ENCODE results near the gene UBAC1.

Gene UBAC1

GRCh38 chr9:135986605-135987004 lies 25.4 kb upstream of the UBAC1 start (continued):
- no peak for TF ChIP-seq ZNF518A (tag by site-specific recombination; conservative IDR thresholded peaks at IDR 0.05; ENCODE audit: low read depth)
- no peak for TF ChIP-seq ZNF10 (tag by site-specific recombination; IDR thresholded peaks at IDR 0.05)
- TF ChIP-seq FEZF1 (tag by site-specific recombination; IDR thresholded peaks at IDR 0.05), result no peak

- Histone ChIP-seq H3K4me1 (ENCODE audit: control insufficient read depth, insufficient read depth, low read length) (no peaks in the 10 kb centered on the region), H3K4me3 (ENCODE audit: low read depth, low read length) (no peak overlapping the region), H3K36me3 (ENCODE audit: control insufficient read depth in 2 of 2, insufficient read depth in 1 of 2, low read length in 2 of 2) (no peaks in the 10 kb centered on the region), H3K27ac (ENCODE audit: extremely low read depth, low read depth, low read length) (no peak overlapping the region), H3K9me3 (ENCODE audit: control insufficient read depth, insufficient read depth, low read depth, low read length) (no peaks in the 10 kb centered on the region)
- CTCF ChIA-PET, result interaction anchor here (0.6 to 1.6 kb wide), 3 partner anchors 12 to 546 kb away, joined by 3 to 4 read pairs (median 3); no protein-coding TSS in a partner anchor
- POLR2A ChIA-PET, result no interaction called here
- TF ChIP-seq ZNF37A (tag by site-specific recombination; IDR thresholded peaks at IDR 0.05) (no peak), KLF9 (tag by site-specific recombination; IDR thresholded peaks at IDR 0.05; ENCODE audit: low read depth) (no peak), ZNF398 (tag by site-specific recombination; IDR thresholded peaks at IDR 0.05) (no peak), BCL6B (tag by site-specific recombination; IDR thresholded peaks at IDR 0.05) (no peak), ZNF157 (tag by site-specific recombination; IDR thresholded peaks at IDR 0.05) (no peak)
Observed at GRCh38 chr9:135985889-135986288, 24.7 kb upstream of the UBAC1 start.

- no peaks in the 10 kb centered on the region for H3K36me3 ChIP-seq (ENCODE audit: control insufficient read depth in 2 of 2, insufficient read depth in 1 of 2, low read length in 2 of 2)
- H3K9me3 ChIP-seq (ENCODE audit: control insufficient read depth, insufficient read depth, low read depth, low read length), result no peaks in the 10 kb centered on the region
- TF ChIP-seq ZNF19 (tag by site-specific recombination; IDR thresholded peaks at IDR 0.05; ENCODE audit: low read depth), result no peak
- no peak for TF ChIP-seq ZBTB6 (tag by site-specific recombination; IDR thresholded peaks at IDR 0.05)
- no peak for TF ChIP-seq ZNF645 (tag by site-specific recombination; IDR thresholded peaks at IDR 0.05)
- no peak for TF ChIP-seq HOXA7 (CRISPR knock-in tag; IDR thresholded peaks at IDR 0.05; ENCODE audit: borderline replicate concordance)
- no peak for TF ChIP-seq ZXDB (tag by site-specific recombination; IDR thresholded peaks at IDR 0.05)
- TF ChIP-seq BCL11B (tag by site-specific recombination; IDR thresholded peaks at IDR 0.05; ENCODE audit: low read depth), result no peak
- TF ChIP-seq YY2 (tag by site-specific recombination; IDR thresholded peaks at IDR 0.05), result no peak
- TF ChIP-seq ZNF202 (tag by site-specific recombination; IDR thresholded peaks at IDR 0.05; ENCODE audit: borderline replicate concordance), result no peak
- no peak for TF ChIP-seq ZNF776 (tag by site-specific recombination; IDR thresholded peaks at IDR 0.05; ENCODE audit: borderline replicate concordance)
- no peak for TF ChIP-seq ZNF555 (tag by site-specific recombination; conservative IDR thresholded peaks at IDR 0.05)
- TF ChIP-seq ZNF629 (tag by site-specific recombination; IDR thresholded peaks at IDR 0.05), result no peak
- no peak for TF ChIP-seq ZNF513 (tag by site-specific recombination; IDR thresholded peaks at IDR 0.05)
- no peak for TF ChIP-seq ZNF585B (tag by site-specific recombination; IDR thresholded peaks at IDR 0.05)
Observed at GRCh38 chr9:135985459-135985774, 24.2 kb upstream of the UBAC1 start.

More at GRCh38 chr9:135985459-135985774, 24.2 kb upstream of the UBAC1 start:
- no peak overlapping the region for H3K27ac ChIP-seq (ENCODE audit: extremely low read depth, low read depth, low read length)
- ChIA-PET POLR2A (no interaction called here), CTCF (interaction anchor here (0.6 to 1.6 kb wide), 3 partner anchors 12 to 545 kb away, joined by 3 read pairs; no protein-coding TSS in a partner anchor)
- no peak overlapping the region for H3K4me3 ChIP-seq (ENCODE audit: low read depth, low read length)
- H3K4me1 ChIP-seq (ENCODE audit: control insufficient read depth, insufficient read depth, low read length), result no peaks in the 10 kb centered on the region
